H1 (cell line): Measurements from ENCODE around the gene CABP1. TPM values are rescaled to one million over a fixed set of nuclear protein-coding genes. Genes with fewer than 3 reads are reported as not detected.

Experiments used
- CTCF ChIA-PET: fragments of 300-600 bp; sonication (Branson Sonifier 250); formaldehyde crosslinking; loops from one replicate; lab custom pipeline; 2021; ENCODE audit not compliant: partially characterized antibody; lab: Charles Lee
- POLR2A ChIA-PET: fragments of 300-600 bp; sonication (Branson Sonifier 250); formaldehyde crosslinking; loops from one replicate; lab custom pipeline; 2021; ENCODE audit warnings: inconsistent platforms; ENCODE audit not compliant: partially characterized antibody; lab: Charles Lee
- DNase-seq, 2 experiments: peaks; one replicate each; pipeline versions ENCODE4 v3.0.0 to v3.0.0-alpha.2; 2010 to 2022; ENCODE audit warnings: low spot score in 2 of 2, low read depth in 1 of 2, mixed read lengths in 1 of 2
- FAIRE-seq: peaks from 2 replicates; lab custom pipeline; 2011; peaks lifted over from hg19 to GRCh38; lab: Jason Lieb, UNC
- H2AFZ ChIP-seq: 2 replicates; pipeline ENCODE4 v1.8.1; 2012; ENCODE audit warnings: low read length, inconsistent platforms
- H2AK5ac ChIP-seq: 2 replicates; pipeline ENCODE4 v1.6.1; 2013; ENCODE audit warnings: low read depth, low read length
- H2BK120ac ChIP-seq: replicated peaks from 2 replicates; pipeline ENCODE3; 2013; ENCODE audit warnings: low read depth, low read length, inconsistent platforms
- H2BK12ac ChIP-seq: 2 replicates; pipeline ENCODE4 v1.6.1; 2013; ENCODE audit warnings: low read depth, low read length
- H2BK15ac ChIP-seq: 2 replicates; pipeline ENCODE4 v1.6.1; 2013; ENCODE audit warnings: low read length
- H2BK20ac ChIP-seq: 2 replicates; pipeline ENCODE4 v1.6.1; 2013; ENCODE audit warnings: low read length
- H2BK5ac ChIP-seq: 2 replicates; pipeline ENCODE4 v1.6.1; 2013; ENCODE audit warnings: low read depth, low read length
- H3K14ac ChIP-seq: 2 replicates; pipeline ENCODE4 v1.6.1; 2013; ENCODE audit warnings: inconsistent platforms; ENCODE audit not compliant: insufficient read length
- H3K18ac ChIP-seq: 2 replicates; pipeline ENCODE4 v1.6.1; 2013; ENCODE audit warnings: low read length; ENCODE audit errors: extremely low read depth
- H3K23ac ChIP-seq: 2 replicates; pipeline ENCODE4 v1.6.1; 2013; ENCODE audit warnings: inconsistent platforms; ENCODE audit not compliant: insufficient read length
- H3K23me2 ChIP-seq: 2 replicates; pipeline ENCODE4 v1.6.1; 2013; ENCODE audit warnings: low read depth, low read length
- H3K27ac ChIP-seq: 2 replicates; pipeline ENCODE4 v1.6.1; 2011; ENCODE audit warnings: low read depth, low read length, inconsistent platforms
- H3K27me3 ChIP-seq, 4 experiments: replicated peaks in 1 of 4; 1 replicate in 1 of 4; 2 replicates in 3 of 4; pipeline versions ENCODE4 v1.6.1 to v1.8.1; 2011 to 2013; ENCODE audit warnings: low read length in 3 of 4, mild to moderate bottlenecking in 3 of 4, inconsistent platforms in 2 of 4, mixed read lengths in 2 of 4, moderate library complexity in 1 of 4; ENCODE audit not compliant: control insufficient read depth in 3 of 4, insufficient read depth in 3 of 4; ENCODE audit errors: extremely low read depth in 1 of 4
- H3K36me3 ChIP-seq, 4 experiments: 2 replicates each; pipeline versions ENCODE4 v1.6.1 to v1.8.1; 2011 to 2013; ENCODE audit warnings: mild to moderate bottlenecking in 4 of 4, low read length in 3 of 4, moderate library complexity in 2 of 4, control low read depth in 1 of 4, inconsistent platforms in 1 of 4; ENCODE audit not compliant: insufficient read depth in 4 of 4, control insufficient read depth in 2 of 4
- H3K4ac ChIP-seq: replicated peaks from 2 replicates; pipeline ENCODE3; 2013; ENCODE audit warnings: low read length, low read depth, mixed read lengths, inconsistent platforms; ENCODE audit not compliant: insufficient read length
- H3K4me1 ChIP-seq, 4 experiments: replicated peaks in 1 of 4; 1 replicate in 1 of 4; 2 replicates in 3 of 4; pipeline versions ENCODE4 v1.6.1 to v1.8.1; 2011 to 2013; ENCODE audit warnings: low read length in 3 of 4, inconsistent platforms in 2 of 4, mixed read lengths in 1 of 4; ENCODE audit not compliant: insufficient read depth in 4 of 4, control insufficient read depth in 3 of 4
- H3K4me2 ChIP-seq, 2 experiments: 2 replicates each; pipeline versions ENCODE4 v1.6.1 to v1.8.1; 2011 to 2013; ENCODE audit warnings: low read depth in 2 of 2, low read length in 2 of 2, control low read depth in 1 of 2, inconsistent platforms in 1 of 2, mild to moderate bottlenecking in 1 of 2; ENCODE audit not compliant: insufficient read depth in 1 of 2
- H3K4me3 ChIP-seq, 4 experiments: fragments of 200-600, 300-600 bp in 1 of 4; sonication (generic), shearing (Covaris generic), sonication (Bioruptor Twin) in 1 of 4; 2 replicates each; pipeline versions ENCODE4 v1.5.1 to v1.8.1; 2011 to 2016; ENCODE audit warnings: low read length in 4 of 4, low read depth in 3 of 4, control low read depth in 2 of 4, inconsistent platforms in 2 of 4, mild to moderate bottlenecking in 2 of 4, mixed read lengths in 1 of 4, moderate library complexity in 1 of 4; ENCODE audit not compliant: insufficient read depth in 2 of 4; ENCODE audit errors: extremely low read depth in 1 of 4
- H3K56ac ChIP-seq: replicated peaks from 2 replicates; pipeline ENCODE3; 2013; ENCODE audit warnings: low read depth, mild to moderate bottlenecking, mixed read lengths, low read length, inconsistent platforms; ENCODE audit not compliant: insufficient read length
- H3K79me1 ChIP-seq: 2 replicates; pipeline ENCODE4 v1.6.1; 2013; ENCODE audit warnings: low read depth, low read length, control low read depth
- H3K79me2 ChIP-seq, 2 experiments: 2 replicates each; pipeline versions ENCODE4 v1.6.1 to v1.8.1; 2012 to 2013; ENCODE audit warnings: low read length in 2 of 2, mild to moderate bottlenecking in 2 of 2, inconsistent platforms in 1 of 2; ENCODE audit not compliant: insufficient read depth in 2 of 2, control insufficient read depth in 1 of 2
- H3K9ac ChIP-seq, 4 experiments: replicated peaks in 1 of 4; 1 replicate in 1 of 4; 2 replicates in 3 of 4; pipeline versions ENCODE4 v1.6.1 to v1.8.1; 2011 to 2013; ENCODE audit warnings: low read depth in 3 of 4, low read length in 3 of 4, control low read depth in 2 of 4, mild to moderate bottlenecking in 2 of 4, moderate library complexity in 2 of 4, inconsistent platforms in 1 of 4; ENCODE audit errors: extremely low read depth in 1 of 4
- H3K9me3 ChIP-seq, 2 experiments: 2 replicates each; pipeline versions ENCODE4 v1.6.1 to v1.8.1; 2012 to 2013; ENCODE audit warnings: mild to moderate bottlenecking in 2 of 2, moderate library complexity in 2 of 2, control low read depth in 1 of 2, inconsistent platforms in 1 of 2, low read depth in 1 of 2, low read length in 1 of 2, mixed read lengths in 1 of 2; ENCODE audit not compliant: insufficient read depth in 2 of 2
- H4K20me1 ChIP-seq, 2 experiments: replicated peaks in 1 of 2; 2 replicates each; pipeline versions ENCODE3 to v1.8.1; 2011 to 2013; ENCODE audit warnings: inconsistent platforms in 2 of 2, low read length in 2 of 2, mild to moderate bottlenecking in 1 of 2; ENCODE audit not compliant: insufficient read depth in 2 of 2, control insufficient read depth in 1 of 2
- H4K5ac ChIP-seq: 2 replicates; pipeline ENCODE4 v1.6.1; 2013; ENCODE audit warnings: low read length, low read depth, mixed read lengths, inconsistent platforms; ENCODE audit not compliant: insufficient read length
- H4K8ac ChIP-seq: 2 replicates; pipeline ENCODE4 v1.8.0; 2013; ENCODE audit warnings: mild to moderate bottlenecking, moderate library complexity, low read length, inconsistent platforms; ENCODE audit not compliant: insufficient read depth; ENCODE audit errors: extremely low read depth
- H4K91ac ChIP-seq: replicated peaks from 2 replicates; pipeline ENCODE3; 2013; ENCODE audit warnings: low read length, mixed read lengths, inconsistent platforms; ENCODE audit not compliant: insufficient read length
- SP4 ChIP-seq: IDR thresholded peaks from 2 replicates; pipeline ENCODE4 v1.6.1; 2012; ENCODE audit warnings: low read length, inconsistent platforms
- WGBS, 2 experiments: shearing (Covaris generic) in 1 of 2; methylation state at CpG; one replicate each; pipeline versions ENCODE4 v1.1.6 to v1.1.7; 2013 to 2015; ENCODE audit warnings: low lambda C conversion rate in 2 of 2, mixed read lengths in 2 of 2, inconsistent platforms in 1 of 2, low coverage in 1 of 2, missing lambda C conversion rate in 1 of 2; ENCODE audit not compliant: insufficient replicate concordance in 2 of 2, insufficient coverage in 1 of 2, insufficient read length in 1 of 2; ENCODE audit errors: extremely low coverage in 1 of 2, missing lambda C conversion rate in 1 of 2; 5-methylcytosine and 5-hydroxymethylcytosine counted together
- polyA plus RNA-seq, 7 experiments: library from polyadenylated mRNA; depleted of rRNA in 3 of 7; stranded (reverse) in 5 of 7; unstranded in 2 of 7; fragments of >200 nt in 5 of 7; fragments of 200-250 nt in 2 of 7; gene quantifications; 1 replicate in 5 of 7; 2 replicates in 1 of 7; 4 replicates in 1 of 7; pipeline versions ENCODE4 v1.2.1 to v1.2.3, GENCODE V29; 2011 to 2013; ENCODE audit warnings: missing spikeins in 2 of 7, mixed read lengths in 2 of 7
- total RNA-seq: library from RNA; stranded (reverse); fragmentation: NEBNext Ultra II Directional; extraction: Animal tissue kit (Norgen Biotek cat#: 25700); gene quantifications from 2 replicates; pipeline ENCODE4 v1.2.1, GENCODE V29; 2021

Gene CABP1
- total and polyA plus RNA-seq, 2 of the 8 experiments (the other 6 are each of a cell fraction or from before 2014, with no cell fraction given), result 3.9 to 7.4 TPM

DNA sequence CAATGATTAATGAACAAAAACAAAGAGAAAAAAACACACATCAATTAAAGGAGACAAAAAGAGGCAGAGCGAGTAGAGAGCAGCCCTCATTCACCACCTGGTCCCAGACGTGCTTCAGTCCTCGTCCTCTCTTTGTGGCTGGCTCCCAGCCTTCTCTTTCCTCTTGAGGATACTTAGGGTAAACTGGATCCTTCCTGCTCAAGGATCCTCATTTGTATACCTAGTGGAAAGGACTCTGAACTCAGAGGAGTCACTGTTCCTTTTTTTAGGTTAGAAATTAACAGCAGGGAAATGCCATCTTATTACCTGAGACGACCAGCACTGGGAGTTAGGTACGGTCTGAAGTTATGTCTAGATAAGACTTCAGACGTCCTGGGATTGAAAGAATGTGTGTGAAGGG, 56.2 kb downstream of the CABP1 start:
- Histone ChIP-seq H3K4ac (no peak overlapping the region), H2AFZ (no peak overlapping the region), H3K9ac (no peak overlapping the region), H3K27ac (no peak overlapping the region), H3K79me2 (peaks cover 3 to 40% of the 10 kb centered on the region in 2 experiments), H4K91ac (no peak overlapping the region), H4K20me1 (peaks cover 3 to 5% of the 10 kb centered on the region in 2 experiments), H3K4me2 (no peak overlapping the region)
- WGBS, 2 experiments, result 87 to 100% methylated on average over 1 to 6 of the region's 6 CpGs
- no peak for DNase-seq
- TF ChIP-seq SP4, result no peak
- TF ChIP-seq, all 59 proteins: peak for 0
- Histone ChIP-seq H4K8ac (no peak overlapping the region), H3K9me3 (no peaks in the 10 kb centered on the region), H3K4me3 (no peak overlapping the region), H2AK5ac (no peak overlapping the region), H4K5ac (no peak overlapping the region), H3K27me3 (no peaks in the 10 kb centered on the region), H3K36me3 (peaks cover 26 to 75% (median 62%) of the 10 kb centered on the region in 4 experiments), H2BK5ac (no peak overlapping the region), H3K79me1 (peaks cover 11% of the 10 kb centered on the region; the same call in 1 of the 2 replicates), H2BK120ac (no peak overlapping the region), H3K18ac (no peak overlapping the region), H3K23me2 (no peaks in the 10 kb centered on the region), H2BK20ac (no peak overlapping the region), H3K56ac (no peak overlapping the region), H2BK12ac (no peak overlapping the region), H3K14ac (no peak overlapping the region), H3K23ac (no peak overlapping the region), H2BK15ac (no peak overlapping the region), H3K4me1 (peaks cover 3 to 20% (median 5%) of the 10 kb centered on the region in 4 experiments; a peak in 5 of 7 replicates)
- FAIRE-seq, result no peak
- POLR2A ChIA-PET, result interaction anchor here (1.0 to 6.6 kb wide), 3 partner anchors 13 to 55 kb away, joined by 3 to 42 read pairs (median 3); partner anchors contain the start of gene UNC119B
- CTCF ChIA-PET, result no interaction called here
